Amniotic stem cell (primary cell): ENCODE data around the gene BMPER.

ENCODE experiments used
- DNase-seq: peaks from one replicate; lab custom pipeline; 2025; lab: John Stamatoyannopoulos, UW

BMPER gene

GRCh38 chr7:34064519-34065158 is 159.3 kb downstream of the BMPER start:
- DNase-seq: no peak

GRCh38 chr7:34066411-34066810 is 161.1 kb downstream of the BMPER start:
- DNase-seq: no peak

GRCh38 chr7:34067005-34067778 is 161.9 kb downstream of the BMPER start:
- no peak for DNase-seq

GRCh38 chr7:34069676-34070075 is 164.3 kb downstream of the BMPER start:
- DNase-seq: no peak

GRCh38 chr7:34070511-34071323 is 165.4 kb downstream of the BMPER start:
- no peak for DNase-seq

GRCh38 chr7:34073676-34074075 is 168.3 kb downstream of the BMPER start:
- no peak for DNase-seq

GRCh38 chr7:34074421-34074820 is 169.1 kb downstream of the BMPER start:
- no peak for DNase-seq

- no peak for DNase-seq
These were observed 170.4 kb downstream of the BMPER start for GRCh38 chr7:34075523-34076370.

GRCh38 chr7:34077168-34077567 is 171.8 kb downstream of the BMPER start:
- DNase-seq: no peak

GRCh38 chr7:34078864-34079263 is 173.5 kb downstream of the BMPER start:
- DNase-seq: no peak

- DNase-seq: no peak
These were observed 175.2 kb downstream of the BMPER start for GRCh38 chr7:34080513-34080912.

GRCh38 chr7:34081935-34082334 is 176.6 kb downstream of the BMPER start:
- no peak for DNase-seq

- DNase-seq: no peak
These were observed 178.1 kb downstream of the BMPER start for GRCh38 chr7:34083440-34083839.

GRCh38 chr7:34084651-34085050 is 179.3 kb downstream of the BMPER start:
- DNase-seq: no peak

- DNase-seq: no peak
These were observed 180.7 kb downstream of the BMPER start for GRCh38 chr7:34086064-34086463.

GRCh38 chr7:34086981-34087380 is 181.6 kb downstream of the BMPER start:
- DNase-seq: no peak

GRCh38 chr7:34087892-34088891 is 182.9 kb downstream of the BMPER start:
- DNase-seq: no peak

- DNase-seq: no peak
These were observed 185.5 kb downstream of the BMPER start for GRCh38 chr7:34090816-34091215.

- no peak for DNase-seq
These were observed 186.1 kb downstream of the BMPER start for GRCh38 chr7:34091321-34091917.

GRCh38 chr7:34093276-34093675 is 187.9 kb downstream of the BMPER start:
- DNase-seq: no peak
